T-cell (primary cell): ENCODE measurements around the gene RNU5B-1. TPM values are rescaled to one million over a fixed set of nuclear protein-coding genes. Genes with fewer than 3 reads are reported as not detected.

Experiments
- ATAC-seq, 4 experiments: fragments of 200-7000 bp in 3 of 4; fragments of 150-1000 bp in 1 of 4; cut with Tn5 transposase; replicated peaks in 1 of 4; 1 replicate in 3 of 4; 2 replicates in 1 of 4; pipeline ENCODE4 v1.10.0; 2021; ENCODE audit warnings: moderate library complexity in 3 of 4, mild to moderate bottlenecking in 2 of 4, moderate number of reproducible peaks in 1 of 4
- CTCF ChIA-PET, 2 donors: fragments of 300-600 bp; sonication (Branson Sonifier 250); formaldehyde crosslinking; loops; one replicate each; lab custom pipeline; 2022; ENCODE audit warnings: antibody characterized with exemption in 2 of 2; lab: Charles Lee
- POLR2A ChIA-PET, 2 donors: fragments of 300-600 bp; sonication (Branson Sonifier 250); formaldehyde crosslinking; loops; one replicate each; lab custom pipeline; 2022; ENCODE audit warnings: antibody characterized with exemption in 2 of 2; lab: Charles Lee
- DNase-seq, 35 experiments: peaks; one replicate each; pipeline versions ENCODE4 v3.0.0 to v3.0.0-alpha.2; 2013 to 2023
- H3K27ac ChIP-seq: one replicate; pipeline ENCODE4 v1.5.1; 2013; ENCODE audit warnings: low read length
- H3K27me3 ChIP-seq, 2 experiments: replicated peaks in 1 of 2; 1 replicate in 1 of 2; 2 replicates in 1 of 2; pipeline versions ENCODE4 v1.6.1 to v1.7.0; 2013; ENCODE audit warnings: low read length in 1 of 2, mixed read lengths in 1 of 2; ENCODE audit not compliant: control insufficient read depth in 2 of 2, insufficient read depth in 2 of 2; ENCODE audit errors: extremely low read depth in 1 of 2
- H3K36me3 ChIP-seq, 2 donors: 1 replicate in 1 of 2; 2 replicates in 1 of 2; pipeline versions ENCODE4 v1.6.1 to v1.7.0; 2013; ENCODE audit warnings: low read length in 1 of 2; ENCODE audit not compliant: control insufficient read depth in 2 of 2, insufficient read depth in 1 of 2; ENCODE audit errors: extremely low read depth in 1 of 2
- H3K4me1 ChIP-seq, 2 experiments: 1 replicate in 1 of 2; 2 replicates in 1 of 2; pipeline versions ENCODE4 v1.6.1 to v1.7.0; 2013; ENCODE audit warnings: low read length in 2 of 2, mixed read lengths in 1 of 2; ENCODE audit not compliant: insufficient read depth in 2 of 2, control insufficient read depth in 1 of 2; ENCODE audit errors: extremely low read depth in 1 of 2
- H3K4me3 ChIP-seq, 2 donors: 1 replicate in 1 of 2; 2 replicates in 1 of 2; pipeline versions ENCODE4 v1.5.1 to v1.7.0; 2013; ENCODE audit warnings: mild to moderate bottlenecking in 2 of 2, low read length in 1 of 2, moderate library complexity in 1 of 2; ENCODE audit not compliant: control insufficient read depth in 1 of 2; ENCODE audit errors: extremely low read depth in 1 of 2
- H3K9me3 ChIP-seq: 2 replicates; pipeline ENCODE4 v1.7.0; 2013
- H3K27ac Mint-ChIP-seq, 2 donors: one replicate each; pipeline ENCODE4 v1.8.0; 2020 to 2021; ENCODE audit warnings: mild to moderate bottlenecking in 2 of 2, mixed read lengths in 2 of 2
- H3K27me3 Mint-ChIP-seq, 2 donors: one replicate each; pipeline ENCODE4 v1.8.0; 2021 to 2022; ENCODE audit warnings: mixed read lengths in 2 of 2
- H3K36me3 Mint-ChIP-seq: one replicate; pipeline ENCODE4 v1.8.0; 2021; ENCODE audit warnings: mixed read lengths
- H3K4me1 Mint-ChIP-seq, 3 donors: one replicate each; pipeline ENCODE4 v1.8.0; 2020 to 2022; ENCODE audit warnings: mixed read lengths in 3 of 3, mild to moderate bottlenecking in 1 of 3
- H3K4me3 Mint-ChIP-seq, 3 donors: one replicate each; pipeline ENCODE4 v1.8.0; 2020 to 2022; ENCODE audit warnings: mild to moderate bottlenecking in 3 of 3, mixed read lengths in 3 of 3, moderate library complexity in 3 of 3
- H3K9me3 Mint-ChIP-seq, 3 donors: one replicate each; pipeline ENCODE4 v1.8.0; 2020 to 2022; ENCODE audit warnings: mixed read lengths in 3 of 3
- WGBS: methylation state at CpG from one replicate; pipeline ENCODE4 v1.1.5; 2013; ENCODE audit warnings: missing lambda C conversion rate; ENCODE audit not compliant: insufficient coverage; 5-methylcytosine and 5-hydroxymethylcytosine counted together
- total RNA-seq, 35 experiments: library from RNA in 6 of 35; stranded (reverse) in 6 of 35; fragments of 120-200 nt in 1 of 35; gene quantifications; one replicate each; pipeline versions ENCODE4 v1.2.1 to v1.2.4 and lab custom pipeline; 2013 to 2026

RNU5B-1 gene
- total RNA-seq, 5 donors from 2014 or later (not counting 1 experiment from before 2014, with no cell fraction given): 27.0 to 34.4 (median 32.6) TPM; not detected in 2

DNA sequence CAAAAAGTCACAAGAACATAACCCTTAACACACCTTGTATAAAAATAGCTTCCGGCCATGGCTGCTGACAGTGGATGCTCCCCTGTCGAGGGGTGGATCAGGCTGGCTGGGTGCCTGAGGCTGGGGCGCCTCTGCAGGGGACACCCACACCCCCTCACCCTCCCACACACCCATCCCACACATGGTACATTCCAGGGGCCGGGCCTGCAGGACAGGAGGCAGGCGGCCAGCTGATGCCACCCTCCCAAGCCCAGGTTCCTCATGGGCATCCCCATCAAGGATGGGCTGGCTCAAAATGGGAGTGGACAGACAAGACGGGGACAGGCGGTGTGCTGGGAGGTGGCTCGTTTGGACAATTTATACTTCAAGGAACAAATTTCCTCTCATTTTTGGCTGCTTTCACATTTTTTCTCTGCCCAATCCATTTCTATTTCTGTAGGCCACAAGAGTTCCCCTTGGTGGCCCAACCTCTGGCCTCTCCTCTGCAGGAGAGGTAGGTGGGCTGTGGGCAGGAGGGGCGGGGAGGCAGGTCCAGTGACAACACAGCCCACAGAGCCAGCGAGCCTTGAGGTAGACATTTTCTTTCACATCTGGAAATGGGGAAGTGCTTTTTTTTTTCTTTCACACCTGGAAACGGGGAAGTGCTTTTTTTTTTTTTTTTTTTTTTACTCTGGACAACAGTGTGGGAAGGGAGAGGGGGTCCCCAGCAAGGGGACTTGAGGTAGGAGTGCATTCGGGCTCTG lies 23.3 kb downstream of the RNU5B-1 start:
- ChIA-PET CTCF (interaction anchor here in 1 of 2 donors (0.5 kb wide), 1 partner anchor 80 kb away, joined by 4 read pairs; no protein-coding TSS in a partner anchor), POLR2A (no interaction called here)
- H3K27ac Mint-ChIP-seq: no peak overlapping the region
- DNase-seq (no peak), ATAC-seq (no peak)
- peaks cover 5% of the 10 kb centered on the region in 2 donors for H3K27me3 Mint-ChIP-seq
- H3K27me3 ChIP-seq: peaks cover 0 to 68% of the 10 kb centered on the region in 2 experiments
- no peaks in the 10 kb centered on the region for H3K4me1 Mint-ChIP-seq
- no peaks in the 10 kb centered on the region for H3K36me3 ChIP-seq
- H3K9me3 ChIP-seq: no peaks in the 10 kb centered on the region
- no peak overlapping the region for H3K4me3 ChIP-seq
- no peaks in the 10 kb centered on the region for H3K4me1 ChIP-seq
- no peak overlapping the region for H3K27ac ChIP-seq
- 69% methylated on average over 9 of the region's 12 CpGs for WGBS
- H3K4me3 Mint-ChIP-seq: no peak overlapping the region
- no peaks in the 10 kb centered on the region for H3K9me3 Mint-ChIP-seq
- H3K36me3 Mint-ChIP-seq: no peaks in the 10 kb centered on the region

DNA sequence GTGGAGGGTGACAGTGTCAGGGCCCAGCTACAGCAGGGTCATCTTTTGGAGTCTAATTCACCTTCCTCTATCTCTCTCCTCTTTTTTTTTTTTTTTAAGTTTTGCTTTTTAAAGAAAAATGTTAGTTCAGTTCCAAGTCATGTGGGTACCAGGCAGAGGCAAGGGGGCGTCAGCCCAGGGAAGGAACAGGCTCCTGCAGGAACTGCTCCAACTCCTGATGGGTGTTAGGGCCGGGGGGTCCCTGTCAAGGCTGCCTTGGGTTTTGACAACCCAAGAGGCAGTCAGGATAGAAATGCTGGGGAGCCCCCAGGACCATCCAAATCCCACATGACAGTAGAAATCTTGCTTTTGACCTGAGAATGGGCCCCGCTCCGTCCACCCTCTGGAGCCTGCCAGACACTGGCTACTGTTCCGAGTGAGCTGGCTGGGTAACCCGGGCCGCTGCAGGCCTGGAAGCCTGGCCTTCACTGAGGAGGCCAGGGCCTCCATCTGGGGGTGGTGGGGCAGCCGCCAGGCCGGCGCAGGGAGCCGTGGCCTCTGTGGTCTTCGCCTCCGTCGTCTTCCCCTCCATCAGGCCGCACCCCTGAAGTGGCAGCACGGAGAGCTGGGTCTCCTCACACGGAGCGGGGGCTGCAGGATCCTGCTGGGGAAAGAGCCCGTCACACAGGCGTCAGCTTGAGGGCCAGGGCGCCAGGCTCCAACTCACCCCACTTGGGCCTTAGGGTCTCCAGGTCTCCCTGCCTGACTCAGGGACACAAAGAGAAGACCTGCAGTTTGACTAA lies 24.2 kb downstream of the RNU5B-1 start:
- Histone ChIP-seq H3K27ac (no peak overlapping the region), H3K27me3 (peaks cover 0 to 66% of the 10 kb centered on the region in 2 experiments), H3K4me1 (no peaks in the 10 kb centered on the region), H3K36me3 (no peaks in the 10 kb centered on the region), H3K4me3 (no peak overlapping the region), H3K9me3 (no peaks in the 10 kb centered on the region)
- Mint-ChIP-seq H3K4me1 (no peaks in the 10 kb centered on the region), H3K4me3 (no peak overlapping the region), H3K9me3 (no peaks in the 10 kb centered on the region), H3K36me3 (no peaks in the 10 kb centered on the region), H3K27me3 (peaks cover 5% of the 10 kb centered on the region in 2 donors), H3K27ac (no peak overlapping the region)
- ATAC-seq (no peak), DNase-seq (no peak)
- WGBS: 83% methylated on average over 20 of the region's 21 CpGs
- CTCF ChIA-PET: no interaction called here
- POLR2A ChIA-PET: no interaction called here

DNA sequence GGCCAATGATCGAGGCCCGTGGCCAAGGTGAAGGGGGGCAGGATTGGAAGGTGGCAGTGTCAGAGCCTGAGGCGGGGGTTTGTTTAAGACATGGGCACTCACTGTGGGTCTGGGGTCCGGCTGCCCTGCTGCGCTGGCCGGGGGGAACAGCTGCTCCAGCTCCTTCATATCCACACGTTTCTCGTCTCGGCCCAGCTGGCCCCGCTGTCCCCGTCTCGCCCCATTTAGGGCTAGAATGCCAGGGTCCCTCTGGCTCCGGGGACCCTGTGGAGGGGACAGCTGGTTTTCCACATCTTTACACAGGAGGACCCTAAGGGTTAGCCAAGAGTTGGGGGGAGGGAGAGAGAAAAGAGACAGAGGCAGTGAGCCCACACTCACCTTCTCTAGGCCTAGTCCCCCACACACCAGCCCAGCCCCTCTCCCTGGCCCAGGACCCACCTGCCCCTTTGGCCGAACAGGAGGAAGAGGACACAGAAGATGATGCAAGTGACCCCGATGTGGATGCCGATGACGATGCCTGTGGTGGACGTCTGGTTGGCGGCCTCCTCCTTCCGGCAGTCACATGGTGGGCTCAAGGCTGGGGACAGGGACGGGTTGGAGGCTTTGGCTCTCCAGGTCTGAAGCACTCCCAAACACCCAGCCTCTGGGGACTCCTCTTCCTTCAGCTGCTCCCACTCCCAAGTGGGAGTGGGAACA lies 25.0 kb downstream of the RNU5B-1 start:
- no peak for DNase-seq
- 83% methylated on average over 5 of the region's 21 CpGs for WGBS
- ChIA-PET POLR2A (no interaction called here), CTCF (no interaction called here)
- Histone ChIP-seq H3K4me1 (no peaks in the 10 kb centered on the region), H3K9me3 (no peaks in the 10 kb centered on the region), H3K27ac (no peak overlapping the region), H3K27me3 (peaks cover 0 to 67% of the 10 kb centered on the region in 2 experiments), H3K36me3 (no peaks in the 10 kb centered on the region), H3K4me3 (no peak overlapping the region)
- Mint-ChIP-seq H3K9me3 (no peaks in the 10 kb centered on the region), H3K4me1 (no peaks in the 10 kb centered on the region), H3K27me3 (peaks cover 5 to 10% of the 10 kb centered on the region in 2 donors), H3K4me3 (no peak overlapping the region), H3K36me3 (no peaks in the 10 kb centered on the region), H3K27ac (no peak overlapping the region)
- no peak for ATAC-seq

DNA sequence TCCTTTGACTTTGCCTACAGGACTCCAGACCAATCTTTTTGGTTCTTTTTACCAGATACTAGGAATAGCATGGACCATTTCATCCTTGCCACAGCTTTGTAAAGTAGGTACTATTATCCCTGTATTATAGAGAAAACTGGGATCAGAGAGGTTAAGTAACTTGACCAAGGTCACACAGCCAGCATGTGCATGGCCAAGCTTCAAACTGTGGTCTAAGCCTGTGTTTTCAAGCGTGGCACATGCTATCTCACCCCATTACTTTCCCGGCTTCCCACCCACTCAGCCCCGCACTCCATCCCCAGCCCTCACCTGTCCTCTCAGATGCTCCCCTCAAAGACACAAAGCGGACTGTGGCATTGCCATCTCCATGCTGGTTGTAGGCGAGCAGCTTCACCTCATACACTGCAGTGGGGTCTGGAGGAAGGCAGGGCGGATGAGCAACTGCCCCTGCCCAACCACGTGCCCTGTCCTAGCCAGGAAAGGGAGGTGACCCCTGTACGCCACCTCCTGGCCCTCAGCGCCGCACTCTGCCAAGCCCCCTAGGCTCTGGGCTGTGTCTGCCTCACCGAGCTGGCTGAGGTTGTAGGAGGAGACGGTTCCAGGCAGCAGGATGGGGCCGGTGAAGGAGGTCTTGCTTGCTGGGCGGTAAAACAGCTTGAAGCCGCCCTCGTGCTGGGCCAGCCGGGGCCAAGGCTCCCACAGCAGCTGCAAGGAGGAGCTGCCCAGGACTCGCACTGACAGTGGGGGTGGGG lies 25.7 kb downstream of the RNU5B-1 start:
- H3K9me3 ChIP-seq: no peaks in the 10 kb centered on the region
- no peak overlapping the region for H3K4me3 ChIP-seq
- Mint-ChIP-seq H3K27me3 (peaks cover 5 to 10% of the 10 kb centered on the region in 2 donors), H3K27ac (no peak overlapping the region), H3K9me3 (no peaks in the 10 kb centered on the region), H3K4me3 (no peak overlapping the region), H3K36me3 (no peaks in the 10 kb centered on the region), H3K4me1 (no peaks in the 10 kb centered on the region)
- H3K36me3 ChIP-seq: no peaks in the 10 kb centered on the region
- ATAC-seq (no peak), DNase-seq (no peak)
- CTCF ChIA-PET: interaction anchor here in 1 of 2 donors (0.6 kb wide), 1 partner anchor 113 kb away, joined by 3 read pairs; no protein-coding TSS in a partner anchor
- H3K4me1 ChIP-seq: no peaks in the 10 kb centered on the region
- H3K27me3 ChIP-seq: peaks cover 0 to 72% of the 10 kb centered on the region in 2 experiments
- no peak overlapping the region for H3K27ac ChIP-seq
- POLR2A ChIA-PET: no interaction called here
- 81% methylated on average over 10 of the region's 18 CpGs for WGBS

DNA sequence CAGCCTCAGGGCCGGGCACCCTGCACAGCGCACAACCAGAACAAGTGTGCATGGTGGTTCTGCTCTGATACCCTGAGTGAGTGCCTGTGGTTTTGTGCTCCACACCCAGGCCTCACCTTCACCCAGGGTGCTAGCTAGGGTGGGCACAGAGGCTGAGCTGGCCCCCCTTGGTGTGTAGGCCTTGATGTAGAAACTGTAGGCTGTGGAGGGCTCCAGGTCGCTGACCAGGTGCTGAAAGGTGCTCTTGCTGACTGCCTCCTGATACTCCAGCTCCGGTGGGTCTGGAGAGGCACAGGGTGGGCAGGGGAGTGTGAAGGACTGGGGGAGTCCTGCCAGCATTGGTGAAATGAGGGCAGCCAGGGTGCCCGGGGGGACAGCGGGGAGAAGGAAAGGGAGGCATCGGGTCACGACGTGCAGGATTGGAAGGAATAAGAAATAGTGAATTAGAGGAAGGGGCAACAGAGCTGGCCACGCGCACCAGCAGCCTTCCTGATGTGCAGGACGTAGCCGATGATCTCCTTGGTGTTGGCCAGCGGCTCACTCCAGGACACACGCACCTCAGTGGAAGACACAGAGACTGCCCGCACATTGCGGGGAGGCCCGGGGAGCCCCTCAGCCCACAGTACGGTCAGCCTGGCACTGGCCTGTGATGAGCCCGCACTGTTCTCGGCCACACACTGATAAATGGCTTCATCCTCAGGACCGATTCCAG lies 26.6 kb downstream of the RNU5B-1 start:
- H3K9me3 ChIP-seq: no peaks in the 10 kb centered on the region
- no peaks in the 10 kb centered on the region for H3K4me1 ChIP-seq
- Mint-ChIP-seq H3K4me1 (no peaks in the 10 kb centered on the region), H3K9me3 (no peaks in the 10 kb centered on the region), H3K27ac (no peak overlapping the region), H3K4me3 (no peak overlapping the region), H3K27me3 (peaks cover 5 to 10% of the 10 kb centered on the region in 2 donors), H3K36me3 (no peaks in the 10 kb centered on the region)
- no peak overlapping the region for H3K27ac ChIP-seq
- no peak for DNase-seq
- CTCF ChIA-PET: interaction anchor here in 1 of 2 donors (0.6 kb wide), 1 partner anchor 114 kb away, joined by 3 read pairs; no protein-coding TSS in a partner anchor
- no peaks in the 10 kb centered on the region for H3K36me3 ChIP-seq
- WGBS: 89% methylated on average over 19 of the region's 22 CpGs
- peaks cover 0 to 74% of the 10 kb centered on the region in 2 experiments for H3K27me3 ChIP-seq
- POLR2A ChIA-PET: no interaction called here
- no peak overlapping the region for H3K4me3 ChIP-seq
- ATAC-seq: no peak
